SK-MEL-5 (cell line): ENCODE measurements around the gene RAPGEF1. TPM values are rescaled to one million over a fixed set of nuclear protein-coding genes. Genes with fewer than 3 reads are reported as not detected.

Experiments used
- DNase-seq: peaks from one replicate; pipeline ENCODE4 v3.0.0-alpha.2; 2016; ENCODE audit warnings: low read depth, low spot score
- in situ Hi-C: cut with HindIII; loops from 2 replicates; pipeline ENCODE4 v1.10.0; 2016; ENCODE audit warnings: low sequenced_read_pairs, high pct_unique_total_duplicates, low pct_unique_long_range_greater_than_20kb
- total RNA-seq: library from RNA; depleted of rRNA; stranded (reverse); fragments of >200 nt; shearing (Covaris generic); gene quantifications from 2 replicates; pipeline ENCODE4 v1.2.3, GENCODE V29; 2014

Gene RAPGEF1
- total RNA-seq, 1 experiment from 2014 or later = 34.2 TPM

DNA sequence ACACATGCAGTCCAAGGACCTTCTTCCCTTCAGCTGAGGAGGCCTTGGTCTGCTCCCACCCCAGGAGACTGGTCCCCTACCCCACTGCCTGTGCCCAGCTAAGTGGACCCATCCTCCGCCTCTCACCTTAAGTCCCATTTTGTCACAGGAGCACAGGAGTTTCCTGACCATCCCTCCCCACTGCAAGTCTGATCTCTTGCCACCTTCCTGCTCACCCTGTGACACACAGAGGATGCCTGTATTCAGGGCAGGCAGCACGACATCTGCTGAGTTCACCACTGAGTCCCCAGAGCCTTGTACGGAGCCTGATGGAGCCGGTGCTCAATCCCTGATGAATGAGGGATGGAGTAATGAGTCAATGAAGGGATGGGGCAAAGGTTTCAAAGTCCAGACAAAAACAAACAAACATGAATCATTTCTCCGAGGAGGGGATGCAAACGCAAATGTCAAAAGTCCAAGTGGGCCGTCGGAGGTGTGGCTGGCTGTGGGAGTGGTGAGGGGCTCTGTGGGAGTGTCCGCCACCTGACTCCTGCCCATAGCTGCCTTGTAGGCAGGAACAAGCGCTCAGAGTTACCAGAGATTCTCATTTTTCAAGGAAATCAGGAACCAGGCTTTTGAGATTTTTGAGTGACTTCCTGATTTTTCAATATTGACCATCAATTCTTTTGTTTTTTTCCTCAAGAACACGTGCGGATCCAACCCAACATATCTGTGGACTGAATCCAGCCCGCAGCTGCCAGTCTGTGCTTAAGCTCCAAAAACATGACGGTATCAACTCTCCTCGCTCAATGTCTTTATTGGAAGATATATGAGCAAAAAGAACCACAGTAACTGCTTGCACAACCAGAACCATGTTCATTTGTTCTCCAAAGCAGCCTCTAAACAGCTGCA is 4.4 kb downstream of the RAPGEF1 start:
- in situ Hi-C loops = no loop called here

DNA sequence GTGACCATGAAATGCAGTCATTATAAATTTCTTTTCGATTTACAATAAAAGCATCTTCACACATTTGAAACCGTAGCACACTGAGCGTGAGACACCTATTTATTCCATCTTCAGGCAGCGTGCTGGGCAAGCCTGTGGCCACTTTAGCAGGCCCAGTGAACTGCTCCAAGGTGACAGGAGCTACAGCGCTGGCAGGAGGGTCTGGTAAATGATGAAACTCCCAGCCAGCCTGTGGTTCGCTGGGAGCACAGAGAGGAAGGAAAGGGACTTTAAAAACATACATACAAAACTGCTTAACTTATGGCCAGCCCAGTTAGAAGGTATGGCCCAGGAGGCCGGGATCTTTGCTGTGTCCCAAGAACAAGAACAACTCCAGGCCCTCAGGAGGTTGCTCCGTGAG is 5.1 kb downstream of the RAPGEF1 start:
- DNase-seq = no peak
- in situ Hi-C loops = no loop called here

More for the DNA sequence above, 4.4 kb downstream of the RAPGEF1 start:
- DNase-seq = no peak

- no peak for DNase-seq
- in situ Hi-C loops = no loop called here
Observed at GRCh38 chr9:131734165-131734610, 5.7 kb downstream of the RAPGEF1 start.

DNA sequence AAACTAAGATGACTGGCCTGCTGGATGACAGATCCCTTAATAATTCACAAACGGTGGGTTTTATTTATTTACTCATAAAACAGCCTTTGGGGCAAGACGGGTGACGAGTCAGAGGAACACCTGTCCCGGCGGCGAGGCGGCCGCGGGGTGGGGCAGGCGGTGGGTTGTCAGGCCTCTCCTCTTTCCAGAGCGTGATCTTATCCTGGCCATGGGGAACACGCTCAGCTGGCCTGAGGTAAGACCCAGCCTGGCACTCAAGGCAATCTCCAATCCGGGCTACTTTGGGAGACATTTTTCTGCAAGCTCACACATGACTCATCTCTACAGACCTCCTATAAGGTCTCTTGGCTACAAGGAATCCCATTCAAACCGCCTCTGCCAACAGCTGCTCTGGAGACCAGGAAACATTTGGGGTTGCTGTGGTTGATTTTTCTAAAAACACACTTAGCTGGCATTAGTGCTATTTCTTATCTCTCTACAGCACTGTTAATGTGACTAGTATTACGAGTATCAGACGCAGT is 6.3 kb downstream of the RAPGEF1 start:
- DNase-seq = peak; percentile 70
- in situ Hi-C loops = no loop called here

DNA sequence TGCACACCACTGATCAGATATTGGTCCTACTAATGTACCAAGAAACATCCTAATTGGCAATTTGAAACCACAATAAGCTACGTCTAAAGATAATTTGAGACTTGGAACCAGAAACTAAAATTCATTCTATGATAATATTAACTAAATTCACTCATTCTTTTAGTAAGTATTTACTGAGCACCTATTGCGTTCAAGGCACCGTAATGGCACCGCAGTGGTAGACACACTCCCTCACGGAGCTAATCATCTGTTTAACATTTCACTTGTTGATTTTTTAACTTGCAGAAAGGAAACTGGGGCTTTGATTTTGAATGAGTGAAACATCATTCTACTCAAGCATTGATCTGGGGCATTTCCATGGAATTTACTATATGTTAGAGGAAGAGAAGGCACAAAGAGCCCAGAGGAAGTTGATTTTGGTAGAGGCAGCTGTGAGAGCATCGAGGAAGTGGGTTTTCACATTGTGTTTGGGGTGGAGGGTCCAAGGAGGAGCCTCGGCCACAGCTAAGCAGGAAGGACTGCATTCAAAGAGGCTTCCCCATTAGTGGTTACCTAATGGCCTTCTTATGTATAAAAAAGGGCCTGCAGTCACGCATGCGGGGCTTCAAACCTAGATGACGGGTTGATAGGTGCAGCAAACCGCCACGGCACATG is 7.1 kb downstream of the RAPGEF1 start:
- in situ Hi-C loops = no loop called here

DNA sequence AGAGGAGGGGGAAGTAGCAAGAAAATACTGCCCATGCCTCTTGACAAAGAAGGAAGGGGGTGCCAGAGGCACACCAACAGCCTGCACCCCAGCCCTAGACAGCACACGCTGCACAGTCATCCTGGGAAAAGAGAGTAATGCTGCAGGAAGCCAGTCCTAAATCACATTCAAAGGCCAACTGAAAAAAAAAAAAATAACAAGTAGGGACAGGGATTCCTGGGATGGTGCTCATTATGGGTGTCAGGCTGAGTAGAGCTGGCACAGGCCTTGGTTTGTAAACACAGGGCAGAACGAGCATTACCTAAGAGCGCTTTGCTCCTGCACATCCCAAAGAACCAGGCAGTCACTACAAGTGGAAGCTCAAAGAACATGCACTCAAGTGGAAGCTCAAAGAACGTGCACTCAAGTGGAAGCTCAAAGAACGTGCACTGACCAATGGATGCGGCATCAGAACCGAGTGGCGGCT is 7.8 kb downstream of the RAPGEF1 start:
- in situ Hi-C loops = no loop called here
- no peak for DNase-seq

More for the DNA sequence above, 7.1 kb downstream of the RAPGEF1 start:
- DNase-seq = no peak

- in situ Hi-C loops = no loop called here
- no peak for DNase-seq
Observed at GRCh38 chr9:131731644-131732043, 8.2 kb downstream of the RAPGEF1 start.

DNA sequence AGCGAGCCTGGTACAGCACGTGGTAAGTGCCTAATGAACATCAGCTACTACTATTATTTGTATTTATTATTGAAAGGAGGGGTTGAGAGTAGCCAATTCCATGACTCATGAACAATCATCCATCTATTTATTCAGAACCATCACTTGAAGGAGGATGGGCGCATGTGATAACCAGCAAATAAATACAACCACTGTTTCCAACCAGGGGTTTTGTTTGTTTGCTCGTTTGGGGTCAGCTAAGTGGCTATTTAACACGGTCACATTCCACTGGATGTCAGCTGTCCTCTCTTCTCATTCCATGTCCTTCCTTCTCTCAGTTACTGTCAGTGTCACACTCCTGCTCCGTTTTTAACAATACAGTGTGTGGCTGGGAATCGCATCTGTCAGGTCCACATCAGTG is 8.6 kb downstream of the RAPGEF1 start:
- in situ Hi-C loops = no loop called here
- DNase-seq = peak; percentile 89

GRCh38 chr9:131728961-131729360 is 10.9 kb downstream of the RAPGEF1 start:
- DNase-seq = no peak
- in situ Hi-C loops = no loop called here

DNA sequence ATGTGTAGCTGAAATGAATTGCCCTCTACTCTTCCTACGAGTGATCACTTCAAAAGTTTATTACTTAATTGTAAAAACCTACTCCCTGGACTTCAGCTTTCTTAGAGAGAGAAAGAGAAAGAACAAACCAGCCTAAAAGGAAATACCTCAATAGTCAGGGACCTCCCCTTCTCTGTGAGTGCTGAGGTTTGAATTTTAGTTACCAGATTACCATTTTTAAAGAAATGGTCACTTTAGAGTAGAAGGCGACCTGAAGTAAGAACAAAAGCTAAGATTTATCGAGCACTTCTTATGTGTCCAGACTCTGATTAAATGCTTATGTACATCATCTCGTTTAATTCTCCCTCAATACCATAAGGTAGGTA is 11.3 kb downstream of the RAPGEF1 start:
- in situ Hi-C loops = no loop called here
- DNase-seq = no peak

- in situ Hi-C loops = no loop called here
- no peak for DNase-seq
Observed at GRCh38 chr9:131727795-131728545, 11.9 kb downstream of the RAPGEF1 start.

- no peak for DNase-seq
Observed at GRCh38 chr9:131727184-131727759, 12.6 kb downstream of the RAPGEF1 start.

DNA sequence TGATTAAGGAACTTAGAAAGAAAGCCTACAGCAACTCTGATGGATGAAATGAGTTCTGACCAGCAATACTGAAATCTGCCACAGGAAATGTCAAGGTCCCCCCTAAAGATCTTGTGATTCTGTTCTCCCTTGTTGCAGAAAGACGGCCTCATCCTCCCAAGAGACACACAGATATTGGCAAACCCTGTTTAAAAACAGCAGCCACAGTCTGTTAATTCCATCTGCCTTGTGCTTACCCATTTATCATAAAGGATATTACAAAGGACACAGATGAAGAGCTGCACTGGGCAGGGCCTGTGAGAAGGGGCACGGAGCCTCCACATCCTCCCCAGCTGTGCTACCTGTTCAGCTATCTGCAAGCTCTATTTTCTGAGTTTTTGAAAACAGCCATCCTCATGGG is 15.2 kb downstream of the RAPGEF1 start:
- in situ Hi-C loops = loop anchor here (25.0 kb wide), 1 partner anchor 112 kb away; no protein-coding TSS in a partner anchor
- no peak for DNase-seq

More at GRCh38 chr9:131727184-131727759, 12.6 kb downstream of the RAPGEF1 start:
- in situ Hi-C loops = no loop called here

DNA sequence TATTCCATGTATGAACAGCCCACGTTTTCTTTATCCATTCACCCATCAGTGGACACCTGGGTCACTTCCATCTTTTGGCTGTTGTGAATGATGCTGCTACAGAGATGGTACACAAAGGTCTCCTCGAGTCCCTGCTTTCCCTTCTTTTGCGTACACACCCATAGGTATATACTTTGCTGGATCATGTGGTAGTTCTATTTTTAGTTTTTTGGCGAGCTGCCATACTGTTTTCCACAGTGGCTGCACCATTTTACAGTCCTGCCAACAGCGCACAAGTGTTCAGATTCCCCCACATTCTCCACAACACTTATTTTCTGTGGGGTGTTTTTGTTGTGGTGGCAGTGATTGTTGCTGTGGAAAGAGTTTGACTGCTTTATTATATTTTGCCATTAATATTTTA is 16.2 kb downstream of the RAPGEF1 start:
- no peak for DNase-seq
- in situ Hi-C loops = loop anchor here (25.0 kb wide), 1 partner anchor 111 kb away; no protein-coding TSS in a partner anchor

GRCh38 chr9:131722255-131722654 is 17.6 kb downstream of the RAPGEF1 start:
- in situ Hi-C loops = loop anchor here (25.0 kb wide), 1 partner anchor 110 kb away; no protein-coding TSS in a partner anchor
- DNase-seq = no peak

GRCh38 chr9:131721076-131721475 is 18.8 kb downstream of the RAPGEF1 start:
- in situ Hi-C loops = loop anchor here (25.0 kb wide), 1 partner anchor 109 kb away; no protein-coding TSS in a partner anchor

DNA sequence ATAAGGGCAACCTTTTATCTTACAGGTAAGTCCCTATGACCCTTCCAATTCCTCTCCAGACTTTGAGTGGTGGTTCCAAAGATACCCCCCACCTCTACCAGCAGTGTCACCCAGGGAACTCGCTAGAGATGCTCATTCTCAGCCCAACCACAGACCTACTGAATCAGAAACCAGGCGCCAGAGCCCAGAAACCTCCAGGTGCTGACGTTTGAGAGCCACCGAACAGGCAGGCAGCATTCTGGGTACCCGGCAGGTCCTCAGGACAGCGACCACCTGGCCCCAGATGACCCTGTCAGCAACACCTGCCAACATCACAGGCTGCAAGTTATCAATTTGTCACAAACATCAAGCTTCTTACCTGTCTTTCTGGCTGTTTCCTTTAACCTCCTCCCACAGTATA is 19.5 kb downstream of the RAPGEF1 start:
- DNase-seq = no peak
- in situ Hi-C loops = loop anchor here (25.0 kb wide), 1 partner anchor 108 kb away; no protein-coding TSS in a partner anchor

More at GRCh38 chr9:131721076-131721475, 18.8 kb downstream of the RAPGEF1 start:
- no peak for DNase-seq
